SH-SY5Y (cell line): ENCODE measurements around the gene SOX18.

ENCODE experiments used
- GATA2 ChIP-seq: IDR thresholded peaks from 2 replicates; pipeline ENCODE4 v1.6.1; 2011; ENCODE audit warnings: mild to moderate bottlenecking, low read depth, low read length
- GATA3 ChIP-seq: IDR thresholded peaks from 2 replicates; pipeline ENCODE4 v1.6.1; 2011; ENCODE audit warnings: low read depth, mild to moderate bottlenecking, low read length, moderate library complexity

DNA sequence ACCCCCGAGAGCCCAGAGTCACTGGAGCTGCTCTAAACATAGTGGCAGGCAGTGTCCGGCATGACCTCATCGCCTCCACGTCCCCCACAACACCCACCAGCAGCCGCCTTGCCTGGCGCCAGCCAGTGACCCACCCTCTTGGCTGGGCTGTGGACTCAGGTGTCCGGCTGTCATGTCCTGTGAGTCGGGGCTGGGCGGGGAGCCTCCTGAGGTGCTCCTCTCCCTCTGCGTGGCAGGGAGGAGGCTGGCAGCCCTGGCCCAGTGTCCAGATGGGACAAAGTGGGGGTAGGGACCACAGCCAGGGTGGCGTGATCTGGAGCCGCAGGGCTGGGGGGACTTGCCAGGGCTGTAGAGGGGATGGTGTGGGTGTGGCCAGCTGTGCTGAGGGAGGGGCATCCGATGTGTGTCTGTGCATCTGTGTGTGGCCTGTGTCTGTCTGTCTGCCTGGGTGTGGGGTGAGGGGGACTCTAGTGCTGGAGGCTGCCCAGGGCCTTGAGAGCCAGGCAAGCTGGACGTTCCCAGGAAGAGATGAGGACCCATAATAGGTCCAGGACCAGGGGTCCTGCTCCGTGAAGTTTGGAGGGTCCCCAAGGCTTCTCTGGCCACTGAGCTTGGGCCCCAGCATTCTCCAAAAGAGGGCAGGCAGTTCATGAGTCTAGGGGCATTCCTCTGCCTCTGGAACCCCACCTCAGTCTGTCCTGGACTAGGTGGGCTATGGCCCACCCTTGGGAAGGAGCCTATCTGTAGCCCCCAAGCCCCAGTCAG is 2.3 kb upstream of the SOX18 start:
- TF ChIP-seq GATA2 (no peak), GATA3 (no peak)
